GM18498 (cell line): ENCODE measurements around the gene STRIP2.
"Not testable (repeated sequence)": the region's sequence is repeated elsewhere in the genome, so short reads cannot be mapped to it uniquely, and the experiment has no call there.

ENCODE experiments used
- ATAC-seq: cut with Tn5 transposase; IDR thresholded peaks from one replicate; pipeline ENCODE4 v1.9.1; 2021; ENCODE audit warnings: mild to moderate bottlenecking, moderate library complexity; ENCODE audit not compliant: unreplicated experiment

STRIP2 gene

DNA sequence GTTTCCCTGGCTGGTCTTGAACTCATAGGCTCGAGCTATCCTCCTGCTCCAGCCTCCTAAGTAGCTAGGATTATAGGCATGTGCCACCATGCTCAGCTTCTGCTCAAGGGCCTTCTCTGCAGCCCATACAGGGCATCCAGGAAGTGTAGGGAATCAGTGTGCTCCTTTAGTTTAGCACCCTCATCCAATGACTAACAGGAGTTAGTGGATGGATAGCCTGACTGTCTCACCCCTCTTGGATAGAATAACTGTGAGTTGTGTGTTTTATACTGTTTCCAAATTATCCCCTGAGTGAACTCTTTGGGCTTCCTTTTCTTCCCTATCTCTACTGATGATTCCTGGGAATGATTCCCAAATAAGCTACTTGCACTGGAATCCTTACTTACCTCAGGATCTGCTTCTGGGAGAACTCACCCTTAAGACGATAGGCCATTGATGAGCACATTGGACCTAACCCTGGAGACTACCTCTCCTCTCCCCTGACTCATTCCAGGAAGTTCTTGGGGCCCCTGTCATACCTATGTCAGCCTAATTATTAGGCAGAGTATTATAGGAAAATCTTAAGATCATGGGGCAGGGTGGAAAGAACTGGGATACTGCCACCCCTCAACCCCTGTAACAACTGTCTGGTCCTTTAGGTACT is 18.5 kb downstream of the STRIP2 start:
- no peak for ATAC-seq

- ATAC-seq: no peak
These were observed 19.4 kb downstream of the STRIP2 start for GRCh38 chr7:129453510-129454248.

GRCh38 chr7:129454249-129454551 is 20.0 kb downstream of the STRIP2 start:
- no peak for ATAC-seq

DNA sequence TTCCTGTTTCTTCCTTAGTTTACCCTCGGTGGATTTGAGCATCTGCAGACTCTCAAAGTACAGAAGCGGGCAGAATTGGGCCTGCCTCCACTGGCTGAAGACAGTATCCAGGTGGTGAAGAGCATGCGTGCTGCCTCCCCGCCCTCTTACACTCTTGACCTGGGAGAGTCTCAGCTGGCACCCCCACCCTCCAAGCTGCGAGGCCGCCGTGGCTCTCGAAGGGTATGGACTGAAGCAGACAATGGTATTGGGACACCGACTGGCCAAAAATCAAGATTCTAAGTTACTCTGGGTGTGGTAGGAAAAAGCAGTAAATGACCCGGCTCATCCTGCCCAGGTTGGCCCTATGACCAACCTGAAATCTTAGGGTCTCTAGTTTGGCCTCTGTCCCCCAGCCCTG is 22.2 kb downstream of the STRIP2 start:
- ATAC-seq: no peak

- no peak for ATAC-seq
These were observed 22.9 kb downstream of the STRIP2 start for GRCh38 chr7:129457101-129457500.

- no peak for ATAC-seq
These were observed 23.9 kb downstream of the STRIP2 start for GRCh38 chr7:129458171-129458570.

- ATAC-seq: no peak
These were observed 27.6 kb downstream of the STRIP2 start for GRCh38 chr7:129461809-129462208.

DNA sequence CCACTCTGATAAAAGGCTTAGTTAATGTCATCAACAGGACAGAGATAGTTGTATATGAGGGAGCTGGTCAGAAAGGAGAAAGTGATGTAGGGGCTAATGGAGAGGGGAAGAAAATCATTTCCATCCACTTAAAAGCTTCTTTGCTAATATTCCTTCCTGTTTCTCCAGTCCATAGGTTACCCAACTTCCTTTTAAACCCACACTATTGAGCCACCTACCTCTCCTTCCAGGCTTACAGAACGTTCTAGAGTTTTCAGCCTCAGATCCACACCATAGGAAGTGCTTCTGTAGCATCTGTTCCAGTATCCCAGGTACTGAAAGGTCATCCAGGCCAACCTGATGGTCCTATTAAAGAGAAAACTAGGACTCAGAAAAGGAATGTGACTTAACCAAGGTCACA is 28.2 kb downstream of the STRIP2 start:
- ATAC-seq: no peak

GRCh38 chr7:129464194-129464593 is 30.0 kb downstream of the STRIP2 start:
- no peak for ATAC-seq

DNA sequence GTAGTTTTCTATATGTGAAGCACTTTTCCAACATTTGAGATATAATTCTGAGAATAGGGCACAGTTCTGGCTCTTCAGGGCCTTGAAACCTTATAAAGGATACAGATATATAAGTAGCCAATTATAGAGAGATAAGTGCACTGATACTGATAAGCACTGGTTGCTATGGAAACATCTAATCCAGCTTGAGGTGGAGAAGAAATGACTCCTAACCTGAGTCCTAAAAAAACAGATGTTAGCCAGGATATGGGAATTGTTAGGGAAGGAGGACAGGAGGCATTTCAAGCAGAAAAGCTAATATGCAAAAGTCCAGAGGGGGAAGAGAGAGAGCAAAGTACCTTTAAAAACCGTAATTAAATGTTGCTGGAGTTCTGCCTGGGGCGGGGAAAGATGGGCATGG is 30.8 kb downstream of the STRIP2 start:
- no peak for ATAC-seq

DNA sequence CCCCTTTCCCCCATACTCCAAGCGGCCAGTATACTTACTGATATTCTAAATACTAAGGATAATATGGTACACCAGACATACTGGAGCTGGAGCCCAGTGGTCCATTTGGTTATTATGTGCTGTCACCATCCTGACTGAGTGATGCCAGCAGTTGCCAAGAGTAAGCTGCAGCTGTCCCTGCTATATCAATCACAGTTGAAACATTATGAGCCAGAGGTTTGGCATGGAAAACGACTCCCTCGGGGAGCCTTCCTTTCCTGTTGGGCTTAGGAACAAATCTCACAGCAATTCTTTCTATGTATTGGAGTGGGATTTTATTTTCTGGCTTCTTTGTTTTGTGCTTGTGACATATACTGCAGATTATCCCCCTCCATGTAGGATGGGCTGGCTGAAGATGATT is 32.6 kb downstream of the STRIP2 start:
- no peak for ATAC-seq

DNA sequence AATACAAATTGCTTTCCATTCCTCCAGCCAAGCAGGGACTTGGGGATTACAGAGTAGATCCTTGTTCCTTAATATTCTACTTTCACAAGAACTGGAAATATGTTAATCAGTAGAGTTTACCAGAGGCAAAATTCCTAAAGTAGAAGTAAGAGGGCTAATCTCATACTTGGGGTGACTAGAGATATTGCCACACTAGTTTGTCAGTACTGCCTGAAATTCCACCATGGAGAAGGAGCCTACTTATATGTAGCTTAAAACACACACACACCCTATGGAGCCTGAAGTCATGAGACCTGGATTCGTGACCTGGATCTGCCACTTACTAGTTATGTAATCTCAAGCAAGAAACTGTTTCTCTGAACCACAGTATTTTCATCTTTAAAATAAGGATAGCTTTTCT is 33.9 kb downstream of the STRIP2 start:
- ATAC-seq: no peak

GRCh38 chr7:129468547-129468946 is 34.3 kb downstream of the STRIP2 start:
- ATAC-seq: peak; percentile 50

DNA sequence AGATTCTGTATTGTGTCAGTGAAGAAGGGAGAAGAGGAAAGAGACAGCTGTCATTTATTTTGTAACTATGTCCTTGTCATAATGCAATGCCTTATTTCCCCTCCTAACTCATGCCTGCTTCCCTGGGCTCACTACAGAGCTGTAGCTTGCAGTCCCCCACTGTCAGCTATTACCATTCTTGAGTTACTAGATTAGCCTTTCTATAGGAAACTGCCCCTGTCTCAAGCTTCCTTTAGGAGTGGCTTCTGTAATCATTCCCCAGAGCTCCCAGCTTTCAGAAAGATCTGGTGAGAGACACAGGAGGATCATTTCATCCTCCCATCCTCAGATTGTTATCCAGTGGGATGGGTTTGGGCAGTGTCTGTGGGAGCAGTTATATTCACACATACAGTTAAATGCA is 35.7 kb downstream of the STRIP2 start:
- ATAC-seq: no peak

DNA sequence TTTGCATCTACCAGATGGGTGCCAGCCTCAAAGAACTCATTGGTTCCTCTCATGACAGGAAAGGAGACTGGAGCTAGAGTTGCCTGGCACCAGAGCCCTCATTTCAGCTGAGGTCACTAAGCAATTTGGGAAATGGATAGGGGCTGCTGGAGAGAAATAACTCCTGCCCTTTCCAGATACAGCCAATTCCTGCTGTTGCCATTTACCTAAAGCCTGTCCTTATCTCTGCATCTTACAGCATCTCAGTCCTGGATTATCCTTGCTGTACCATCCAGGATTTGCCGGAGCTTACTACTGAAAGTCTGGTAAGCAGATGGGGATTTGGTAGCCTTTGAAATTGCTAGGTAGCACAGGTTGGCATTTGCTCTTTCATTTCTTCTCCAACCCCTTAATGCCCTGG is 36.2 kb downstream of the STRIP2 start:
- no peak for ATAC-seq

DNA sequence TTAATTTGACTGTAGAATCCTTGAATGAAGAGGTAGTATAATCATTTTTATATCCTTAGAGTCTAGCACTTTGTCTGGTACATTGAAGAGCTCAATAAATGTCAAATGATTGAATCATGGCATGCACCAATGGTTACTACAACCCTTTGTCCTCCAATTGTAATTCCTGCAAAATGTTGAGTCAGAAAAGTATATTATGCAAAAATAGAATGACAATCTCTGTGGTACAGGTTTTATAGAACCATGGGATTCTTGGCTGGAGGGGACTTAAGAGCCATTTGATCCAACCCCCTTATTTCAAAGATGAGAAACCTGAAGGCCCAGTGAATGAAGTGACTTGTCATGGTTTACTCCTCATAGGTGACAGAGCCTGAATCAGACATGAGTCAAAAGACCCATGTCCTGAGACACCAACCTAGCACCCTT is 37.2 kb downstream of the STRIP2 start:
- ATAC-seq: no peak

GRCh38 chr7:129475931-129476330 is 41.7 kb downstream of the STRIP2 start:
- ATAC-seq: not testable (repeated sequence)

DNA sequence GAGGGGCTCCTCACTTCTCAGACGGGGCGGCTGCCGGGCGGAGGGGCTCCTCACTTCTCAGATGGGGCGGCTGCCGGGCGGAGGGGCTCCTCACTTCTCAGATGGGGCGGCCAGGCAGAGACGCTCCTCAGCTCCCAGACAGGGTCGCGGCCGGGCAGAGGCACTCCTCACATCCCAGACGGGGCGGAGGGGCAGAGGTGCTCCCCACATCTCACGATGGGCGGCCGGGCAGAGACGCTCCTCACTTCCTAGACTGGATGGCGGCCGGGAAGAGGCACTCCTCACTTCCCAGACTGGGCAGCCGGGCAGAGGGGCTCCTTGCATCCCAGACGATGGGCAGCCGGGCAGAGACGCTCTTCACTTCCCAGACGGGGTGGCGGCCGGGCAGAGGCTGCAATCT is 42.2 kb downstream of the STRIP2 start:
- ATAC-seq: not testable (repeated sequence)

DNA sequence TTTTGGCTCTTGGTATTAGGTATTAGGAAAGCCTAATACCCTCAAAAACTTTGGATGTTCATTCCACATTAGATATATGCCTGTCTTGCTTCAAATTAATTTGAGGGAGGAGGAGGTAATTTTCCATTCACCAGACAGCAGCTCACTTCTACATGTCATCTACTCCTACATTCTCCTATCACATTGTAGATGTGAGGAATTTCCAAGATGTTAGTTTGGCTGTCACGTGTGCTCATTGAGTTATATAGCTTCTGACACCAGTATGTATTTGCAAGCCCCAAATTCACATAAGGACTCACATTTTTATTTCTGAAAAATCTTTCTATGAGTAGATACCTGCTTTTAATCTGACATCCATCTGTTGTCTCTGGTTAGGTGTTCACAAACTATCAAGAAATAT is 45.6 kb downstream of the STRIP2 start:
- ATAC-seq: no peak

DNA sequence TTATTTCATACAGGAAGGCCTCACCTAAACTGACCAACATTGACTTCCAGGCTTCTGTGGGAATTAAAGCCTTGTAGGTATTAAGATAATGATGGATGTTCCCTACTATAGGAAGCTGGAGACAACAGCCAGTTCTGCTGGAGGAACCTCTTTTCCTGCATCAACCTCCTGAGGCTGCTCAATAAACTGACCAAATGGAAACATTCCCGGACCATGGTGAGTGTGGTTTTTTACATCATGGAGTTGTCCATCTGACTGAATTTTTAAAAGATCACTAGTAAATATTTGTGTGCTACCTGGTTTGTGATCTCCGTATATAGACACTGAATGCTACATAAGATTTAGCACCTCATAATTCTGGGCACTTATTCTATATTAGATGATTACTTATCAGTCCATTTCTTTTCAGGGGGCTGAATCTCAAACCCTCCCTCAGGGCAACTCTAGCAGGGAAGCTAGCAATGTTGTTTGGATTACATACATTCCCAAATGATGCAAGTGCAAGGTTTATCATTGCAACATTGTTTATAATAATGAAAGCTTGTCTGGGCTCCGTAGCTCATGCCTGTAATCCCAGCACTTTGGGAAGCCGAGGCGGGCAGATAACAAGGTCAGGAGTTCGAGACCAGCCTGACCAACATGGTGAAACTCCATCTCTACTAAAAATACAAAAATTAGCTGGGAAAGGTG is 46.6 kb downstream of the STRIP2 start:
- ATAC-seq: no peak

- not testable (repeated sequence) for ATAC-seq
These were observed 47.1 kb downstream of the STRIP2 start for GRCh38 chr7:129481376-129481775.

DNA sequence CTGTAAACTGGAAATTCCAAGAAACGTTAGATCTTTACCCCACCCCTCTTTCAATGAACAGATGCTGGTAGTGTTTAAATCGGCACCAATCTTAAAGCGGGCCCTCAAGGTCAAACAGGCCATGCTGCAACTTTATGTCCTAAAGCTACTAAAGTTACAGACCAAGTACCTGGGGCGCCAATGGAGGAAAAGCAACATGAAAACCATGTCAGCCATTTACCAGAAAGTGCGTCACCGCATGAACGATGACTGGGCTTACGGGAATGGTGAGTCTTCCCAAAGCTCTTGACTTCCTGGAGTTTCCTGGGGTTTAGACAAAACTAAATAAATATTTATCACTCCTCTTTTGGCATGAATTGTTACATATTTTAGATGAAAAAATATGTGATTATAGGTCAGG is 48.5 kb downstream of the STRIP2 start:
- no peak for ATAC-seq
